ENCODE results near the gene GYPC. TPM values are rescaled to one million over a fixed set of nuclear protein-coding genes. Genes with fewer than 3 reads are reported as not detected.
"Not testable (repeated sequence)": the region's sequence is repeated elsewhere in the genome, so short reads cannot be mapped to it uniquely, and the experiment has no call there.

The GYPC gene
- polyA plus RNA-seq, 1 donor from 2014 or later, result 111 TPM

DNA sequence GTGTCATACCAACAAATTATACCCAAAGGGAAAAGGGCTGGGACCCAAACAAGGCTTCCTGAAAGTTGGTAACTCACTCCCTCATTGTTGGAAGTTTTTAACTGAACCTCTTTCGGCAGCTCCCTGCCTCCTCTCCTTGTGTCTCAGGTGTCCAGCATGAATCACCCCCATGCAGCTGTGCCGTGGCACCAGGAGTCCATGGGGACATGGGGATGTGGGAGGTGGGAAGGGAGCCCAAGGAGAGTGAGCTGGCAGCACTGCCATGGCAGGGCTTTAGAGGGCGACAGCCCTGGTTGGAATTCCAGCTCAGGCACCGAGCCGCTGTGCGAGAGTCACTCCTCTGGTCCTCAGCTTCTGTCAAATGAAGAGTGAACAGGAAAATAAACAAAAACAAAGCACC, 12.5 kb upstream of the GYPC start:
- peaks cover 0 to 5% (median 3%) of the 10 kb centered on the region in 3 donors for H3K9me3 Mint-ChIP-seq
- H3K27me3 Mint-ChIP-seq, result no peaks in the 10 kb centered on the region
- H3K4me1 Mint-ChIP-seq, result peaks cover 11 to 18% (median 17%) of the 10 kb centered on the region in 3 donors
- H3K4me3 Mint-ChIP-seq, result no peak overlapping the region
- H3K36me3 Mint-ChIP-seq, result no peaks in the 10 kb centered on the region
- peak overlapping the region in 1 of 3 donors; percentile 28 for H3K27ac Mint-ChIP-seq

DNA sequence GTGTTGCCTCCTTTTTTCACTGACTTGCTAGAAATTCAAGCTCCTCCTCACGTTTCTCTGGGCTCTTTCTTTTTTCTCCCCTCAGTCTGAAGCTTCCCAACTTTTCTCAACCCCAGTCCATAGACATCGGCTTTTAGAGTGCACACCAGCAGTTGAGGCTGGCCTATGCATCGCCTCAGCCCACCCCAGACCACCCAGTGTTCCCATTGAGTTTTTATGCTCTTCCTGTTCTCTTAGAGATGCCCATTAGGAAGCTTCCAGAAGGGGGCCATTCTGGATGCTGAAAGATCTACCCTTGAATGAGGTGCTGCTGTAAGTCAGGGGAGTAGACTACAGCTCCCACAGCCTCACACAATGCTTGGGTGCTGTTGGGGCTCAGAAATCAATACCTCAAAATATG, 12.0 kb upstream of the GYPC start:
- H3K36me3 Mint-ChIP-seq, result no peaks in the 10 kb centered on the region

DNA sequence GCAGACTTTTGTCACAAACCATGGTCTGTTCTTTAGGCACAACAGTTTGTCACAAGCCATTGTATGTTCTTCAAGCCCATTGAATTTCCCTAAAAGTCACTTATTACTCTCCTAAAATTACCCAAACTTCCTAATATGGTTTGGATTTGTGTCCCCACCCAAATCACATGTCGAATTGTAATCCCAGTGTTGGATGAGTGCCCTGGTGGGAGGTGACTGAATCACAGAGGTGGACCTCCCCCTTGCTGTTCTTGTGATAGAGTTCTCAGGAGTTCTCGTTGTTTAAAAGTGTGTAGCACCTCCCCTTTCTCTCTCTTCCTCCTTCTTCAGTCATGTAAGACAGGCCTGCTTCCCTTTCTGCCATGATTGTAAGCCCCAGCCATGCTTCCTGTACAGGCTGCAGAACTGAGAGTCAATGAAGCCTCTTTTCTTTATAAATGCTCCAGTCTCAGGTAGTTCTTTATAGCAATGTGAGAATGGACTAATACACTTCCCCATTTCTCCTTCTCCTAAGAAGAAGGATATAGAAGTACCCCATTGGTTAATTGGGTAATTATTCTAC, 11.2 kb upstream of the GYPC start:
- H3K4me3 Mint-ChIP-seq, result peak overlapping the region in 3 of 4 donors; percentile 10 to 36 (median 19)
- peaks cover 0 to 5% (median 3%) of the 10 kb centered on the region in 3 donors for H3K9me3 Mint-ChIP-seq
- H3K4me1 Mint-ChIP-seq, result peaks cover 11 to 18% (median 17%) of the 10 kb centered on the region in 3 donors
- H3K27me3 Mint-ChIP-seq, result no peaks in the 10 kb centered on the region
- H3K27ac Mint-ChIP-seq, result peak overlapping the region; percentile 49 to 81 (median 66)
- no peaks in the 10 kb centered on the region for H3K36me3 Mint-ChIP-seq

More for the DNA sequence above, 12.0 kb upstream of the GYPC start:
- Mint-ChIP-seq H3K9me3 (peaks cover 0 to 5% (median 3%) of the 10 kb centered on the region in 3 donors), H3K4me1 (peaks cover 11 to 18% (median 17%) of the 10 kb centered on the region in 3 donors), H3K27me3 (no peaks in the 10 kb centered on the region), H3K27ac (peak overlapping the region in 2 of 3 donors; percentile 49 to 81), H3K4me3 (peak overlapping the region in 1 of 4 donors; percentile 36)

DNA sequence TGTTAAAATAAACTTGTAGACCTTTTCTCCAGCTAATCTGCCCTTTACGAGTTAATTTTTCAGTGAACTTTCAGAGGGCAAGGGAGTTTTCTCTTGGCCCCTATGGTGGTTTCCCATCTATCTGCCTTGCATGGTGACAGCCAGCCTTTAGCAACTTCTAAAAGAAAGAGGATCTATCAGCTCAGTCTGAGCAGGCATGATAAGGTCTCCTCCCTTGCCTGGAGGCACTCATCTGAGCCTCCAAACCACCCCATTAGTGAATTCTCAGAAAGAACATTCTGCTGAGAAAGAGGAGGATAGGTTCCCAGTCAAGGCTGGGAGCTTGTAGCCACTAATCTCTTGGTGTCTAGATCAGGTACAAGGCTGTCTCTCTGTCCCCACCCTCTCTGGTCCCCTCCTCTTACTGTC, 10.7 kb upstream of the GYPC start:
- H3K9me3 Mint-ChIP-seq, result peaks cover 0 to 5% (median 5%) of the 10 kb centered on the region in 3 donors
- H3K4me1 Mint-ChIP-seq, result peaks cover 11 to 18% (median 17%) of the 10 kb centered on the region in 3 donors
- peak overlapping the region; percentile 66 to 81 (median 71) for H3K27ac Mint-ChIP-seq
- peak overlapping the region in 3 of 4 donors; percentile 4 to 14 (median 10) for H3K4me3 Mint-ChIP-seq
- H3K36me3 Mint-ChIP-seq, result no peaks in the 10 kb centered on the region
- no peaks in the 10 kb centered on the region for H3K27me3 Mint-ChIP-seq

DNA sequence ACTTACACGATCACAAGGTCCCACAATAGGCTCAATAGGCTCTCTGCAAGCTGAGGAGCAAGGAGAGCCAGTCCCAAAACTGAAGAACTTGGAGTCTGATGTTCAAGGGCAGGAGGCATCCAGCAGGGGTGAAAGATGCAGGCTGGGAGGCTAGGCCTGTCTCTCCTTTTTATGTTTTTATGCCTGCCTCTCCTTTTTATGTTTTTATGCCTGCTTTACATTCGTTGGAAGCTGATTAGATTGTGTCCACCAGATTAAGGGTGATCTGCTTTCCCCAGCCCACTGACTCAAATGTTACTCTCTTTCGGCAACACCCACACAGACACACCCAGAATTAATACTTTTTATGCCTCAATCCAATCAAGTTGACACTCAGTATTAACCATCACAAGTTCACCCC, 9.9 kb upstream of the GYPC start:
- Mint-ChIP-seq H3K36me3 (peaks cover 2% of the 10 kb centered on the region), H3K4me1 (peaks cover 11 to 18% (median 17%) of the 10 kb centered on the region in 3 donors), H3K9me3 (peaks cover 0 to 13% (median 5%) of the 10 kb centered on the region in 3 donors), H3K27ac (no peak overlapping the region), H3K4me3 (no peak overlapping the region), H3K27me3 (no peaks in the 10 kb centered on the region)

DNA sequence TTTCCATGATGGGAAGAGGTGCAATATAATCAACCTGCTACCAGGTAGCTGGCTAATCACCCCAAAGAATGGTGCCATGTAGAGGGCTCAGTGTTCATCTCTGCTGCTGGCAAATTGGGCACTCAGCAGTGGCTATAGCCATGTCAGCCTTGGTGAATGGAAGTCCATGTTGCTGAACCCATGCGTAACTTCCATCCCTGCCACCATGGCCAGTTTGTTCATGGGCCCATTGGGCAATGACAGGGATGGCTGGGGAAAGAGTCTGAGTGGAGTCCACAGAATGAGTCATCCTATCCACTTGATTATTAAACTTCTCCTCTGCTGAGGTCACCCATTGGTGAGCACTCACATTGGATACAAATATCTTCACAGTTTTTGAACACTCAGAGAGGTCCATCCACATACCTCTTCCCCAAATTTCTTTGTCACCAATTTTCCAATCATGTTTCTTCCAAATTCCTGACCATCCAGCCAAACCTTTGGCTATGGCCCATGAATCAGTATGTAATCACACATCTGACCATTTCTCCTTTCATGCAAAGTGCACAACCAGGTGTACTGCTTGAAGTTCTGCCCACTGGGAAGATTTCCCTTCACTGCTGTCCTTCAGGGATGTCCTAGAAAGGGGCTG, 8.1 kb upstream of the GYPC start:
- H3K36me3 Mint-ChIP-seq, H3K27me3 Mint-ChIP-seq, H3K4me3 Mint-ChIP-seq, H3K27ac Mint-ChIP-seq: not testable (repeated sequence)
- H3K9me3 Mint-ChIP-seq, result peaks cover 0 to 13% (median 5%) of the 10 kb centered on the region in 3 donors
- H3K4me1 Mint-ChIP-seq, result peaks cover 11 to 18% (median 17%) of the 10 kb centered on the region in 3 donors

DNA sequence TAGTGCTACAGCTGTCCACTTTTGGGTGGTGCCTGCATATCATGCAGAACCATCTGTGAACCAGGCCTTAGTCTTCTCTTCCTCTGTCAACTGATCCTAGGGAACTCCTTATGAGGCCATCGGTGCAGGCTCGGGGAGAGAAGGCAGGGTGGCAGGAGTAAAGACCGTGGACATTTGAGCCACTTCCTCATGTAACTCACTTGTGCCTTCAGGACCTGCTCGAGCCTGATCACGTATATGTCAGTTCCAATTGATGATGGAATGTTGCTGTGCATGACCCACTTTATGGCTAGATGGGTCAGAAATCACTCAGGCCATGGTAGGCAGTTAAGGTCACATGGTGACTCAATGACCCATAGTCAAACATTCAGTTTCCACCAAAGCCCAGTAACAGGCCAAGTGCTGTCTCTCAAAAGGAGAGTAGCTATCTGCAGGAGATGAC, 7.6 kb upstream of the GYPC start:
- not testable (repeated sequence) for H3K36me3 Mint-ChIP-seq, H3K27me3 Mint-ChIP-seq, H3K27ac Mint-ChIP-seq, H3K4me3 Mint-ChIP-seq
- H3K9me3 Mint-ChIP-seq, result peaks cover 0 to 13% (median 5%) of the 10 kb centered on the region in 3 donors
- H3K4me1 Mint-ChIP-seq, result peaks cover 11 to 18% (median 17%) of the 10 kb centered on the region in 3 donors

DNA sequence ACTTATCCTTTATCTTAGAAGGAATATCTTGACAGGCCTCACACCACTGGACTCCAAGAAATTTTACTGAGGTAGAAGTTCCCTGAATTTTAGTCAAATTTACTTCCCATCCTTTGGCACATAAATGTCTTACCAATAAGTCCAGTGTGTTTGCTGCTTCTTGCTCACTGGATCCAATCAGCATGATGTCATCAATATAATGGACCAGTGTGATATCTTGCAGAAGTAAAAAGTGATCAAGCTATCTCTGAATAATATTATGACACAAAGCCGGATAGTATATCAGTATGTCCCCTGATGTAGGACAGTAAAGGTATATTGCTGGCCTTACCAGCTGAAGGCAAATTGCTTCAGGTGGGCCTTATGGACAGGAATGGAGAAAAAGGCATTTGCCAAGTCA, 6.9 kb upstream of the GYPC start:
- H3K9me3 Mint-ChIP-seq, result peaks cover 0 to 10% (median 5%) of the 10 kb centered on the region in 3 donors
- H3K27me3 Mint-ChIP-seq, result no peaks in the 10 kb centered on the region

DNA sequence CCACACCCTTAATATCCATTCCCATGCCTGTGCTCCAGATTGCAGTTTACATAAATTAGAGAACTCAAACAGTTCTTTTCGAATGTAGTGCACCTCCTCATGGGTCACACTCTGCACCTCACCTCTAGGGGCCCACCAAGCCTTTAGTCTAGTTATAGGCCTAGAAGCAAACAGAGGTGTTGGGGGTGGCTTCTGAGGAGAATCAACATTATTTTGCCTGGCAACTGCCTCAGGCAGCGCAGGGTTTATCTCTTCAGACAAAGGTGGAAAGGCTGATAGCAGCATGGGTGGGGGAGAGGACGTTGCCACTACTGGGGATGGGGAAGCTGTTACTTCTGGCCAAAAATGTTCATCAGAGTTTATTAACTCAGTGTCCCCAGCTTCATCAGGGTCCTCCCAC, 5.0 kb upstream of the GYPC start:
- Mint-ChIP-seq H3K4me1 (peaks cover 0 to 8% (median 2%) of the 10 kb centered on the region in 3 donors), H3K9me3 (peaks cover 0 to 10% (median 2%) of the 10 kb centered on the region in 3 donors)

More for the DNA sequence above, 6.9 kb upstream of the GYPC start:
- Mint-ChIP-seq H3K4me3 (no peak overlapping the region), H3K36me3 (peaks cover 2% of the 10 kb centered on the region), H3K27ac (no peak overlapping the region), H3K4me1 (peaks cover 11 to 15% (median 13%) of the 10 kb centered on the region in 3 donors)

DNA sequence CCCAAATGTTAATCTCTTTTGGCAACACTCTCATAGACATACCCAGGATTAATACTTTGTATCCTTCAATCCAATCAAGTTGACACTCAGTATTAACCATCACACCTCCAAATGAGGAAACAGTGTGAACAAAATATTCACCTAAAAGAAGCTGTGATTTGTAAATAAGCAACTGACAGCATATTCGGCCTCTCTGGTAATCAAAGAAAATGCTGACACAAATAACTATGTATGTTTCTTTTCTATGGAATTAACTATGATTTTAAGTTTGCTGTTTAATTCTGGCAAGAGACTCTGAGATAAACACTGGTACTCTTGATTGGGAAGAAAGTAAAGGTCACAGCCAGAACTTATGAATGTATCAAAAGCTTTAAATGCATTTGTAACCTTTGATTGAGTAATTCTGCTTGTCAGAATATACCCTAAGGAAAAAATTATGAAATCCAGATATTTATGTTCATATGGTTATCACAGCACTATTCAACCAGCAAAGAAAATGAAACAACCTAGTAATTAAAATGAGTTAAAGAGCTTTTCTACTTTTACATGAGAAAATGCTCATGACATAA, 3.6 kb upstream of the GYPC start:
- peaks cover 2% of the 10 kb centered on the region for H3K36me3 Mint-ChIP-seq
- H3K27ac Mint-ChIP-seq, result peak overlapping the region in 1 of 3 donors; percentile 25
- peaks cover 0 to 10% (median 2%) of the 10 kb centered on the region in 3 donors for H3K9me3 Mint-ChIP-seq
- H3K4me1 Mint-ChIP-seq, result peaks cover 5 to 13% (median 9%) of the 10 kb centered on the region in 3 donors
- H3K4me3 Mint-ChIP-seq, result peak overlapping the region in 1 of 4 donors; percentile 7
- no peaks in the 10 kb centered on the region for H3K27me3 Mint-ChIP-seq

More for the DNA sequence above, 5.0 kb upstream of the GYPC start:
- H3K27me3 Mint-ChIP-seq, result no peaks in the 10 kb centered on the region
- peaks cover 2% of the 10 kb centered on the region for H3K36me3 Mint-ChIP-seq
- no peak overlapping the region for H3K27ac Mint-ChIP-seq
- peak overlapping the region in 1 of 4 donors; percentile 20 for H3K4me3 Mint-ChIP-seq

DNA sequence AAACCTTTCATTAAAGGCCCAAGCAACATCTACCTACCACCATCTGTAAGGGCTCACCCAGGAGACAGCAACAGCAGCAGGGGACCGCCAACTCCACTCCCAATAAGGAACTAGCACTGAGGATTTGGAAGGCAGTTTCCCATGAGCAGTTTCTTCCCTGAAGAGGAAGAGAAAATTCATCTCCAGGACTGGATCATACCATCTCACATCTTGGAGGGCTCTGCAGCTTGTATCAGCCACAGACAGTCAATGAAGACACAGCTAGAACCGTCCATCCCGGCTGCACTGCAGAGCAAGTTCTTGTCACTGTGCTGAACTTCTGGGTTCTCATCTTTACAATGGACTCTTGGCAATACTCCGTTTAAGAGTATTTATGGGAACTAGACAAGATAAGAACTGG, 2.8 kb upstream of the GYPC start:
- Mint-ChIP-seq H3K27ac (no peak overlapping the region), H3K27me3 (no peaks in the 10 kb centered on the region), H3K4me1 (peaks cover 12 to 20% (median 16%) of the 10 kb centered on the region in 3 donors), H3K4me3 (peak overlapping the region in 1 of 4 donors; percentile 7), H3K36me3 (peaks cover 2% of the 10 kb centered on the region), H3K9me3 (peaks cover 0 to 10% (median under 1%) of the 10 kb centered on the region in 3 donors)

DNA sequence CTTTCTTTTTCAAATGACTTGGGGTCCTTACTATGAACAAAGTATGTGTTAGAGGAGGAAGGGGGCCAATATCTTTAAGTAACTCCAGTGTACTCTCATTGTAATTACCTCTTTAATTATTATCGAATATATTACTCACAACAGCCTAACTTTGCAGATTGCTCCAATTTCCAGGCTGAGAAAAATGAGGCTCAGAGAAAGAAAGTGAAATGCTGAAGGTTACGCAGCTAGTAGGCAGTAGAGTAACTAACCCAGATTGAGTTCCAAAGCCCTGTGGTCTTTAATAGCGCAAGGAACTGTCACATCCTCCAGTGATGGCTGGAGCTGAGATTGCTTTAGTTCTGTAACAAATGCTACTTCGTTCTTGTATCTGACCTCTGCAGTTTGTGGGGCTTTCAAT, 2.2 kb upstream of the GYPC start:
- Mint-ChIP-seq H3K27ac (no peak overlapping the region), H3K9me3 (peaks cover 0 to 10% (median 0%) of the 10 kb centered on the region in 3 donors), H3K4me3 (peak overlapping the region in 1 of 4 donors; percentile 75), H3K4me1 (peaks cover 17 to 25% (median 18%) of the 10 kb centered on the region in 3 donors), H3K27me3 (no peaks in the 10 kb centered on the region), H3K36me3 (peaks cover 2% of the 10 kb centered on the region)

DNA sequence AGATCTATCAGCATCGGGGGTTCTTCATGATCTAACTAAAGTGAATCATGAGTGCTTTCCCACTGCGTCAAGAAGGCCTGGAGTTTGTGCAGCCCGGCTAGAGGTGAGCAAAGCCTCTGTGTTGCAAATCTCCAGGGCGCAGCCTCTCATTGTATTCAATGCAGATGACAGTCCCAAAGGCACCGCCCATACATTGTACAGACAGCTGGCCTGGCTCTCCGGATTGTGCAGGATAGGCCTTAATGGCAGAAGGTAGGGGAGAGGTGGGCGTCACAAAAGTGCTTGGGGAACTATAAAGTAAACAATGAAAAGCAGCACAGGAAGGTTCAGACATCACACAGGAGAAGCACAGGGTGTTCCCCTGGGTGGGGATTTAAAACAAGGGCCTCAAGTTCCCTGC, 907 bp upstream of the GYPC start:
- Mint-ChIP-seq H3K36me3 (peaks cover 2% of the 10 kb centered on the region), H3K4me3 (peak overlapping the region; percentile 91 to 98 (median 96)), H3K27ac (peak overlapping the region; percentile 49 to 96 (median 86)), H3K27me3 (no peaks in the 10 kb centered on the region), H3K4me1 (peaks cover 23 to 32% (median 24%) of the 10 kb centered on the region in 3 donors), H3K9me3 (peaks cover 0 to 10% (median 0%) of the 10 kb centered on the region in 3 donors)

DNA sequence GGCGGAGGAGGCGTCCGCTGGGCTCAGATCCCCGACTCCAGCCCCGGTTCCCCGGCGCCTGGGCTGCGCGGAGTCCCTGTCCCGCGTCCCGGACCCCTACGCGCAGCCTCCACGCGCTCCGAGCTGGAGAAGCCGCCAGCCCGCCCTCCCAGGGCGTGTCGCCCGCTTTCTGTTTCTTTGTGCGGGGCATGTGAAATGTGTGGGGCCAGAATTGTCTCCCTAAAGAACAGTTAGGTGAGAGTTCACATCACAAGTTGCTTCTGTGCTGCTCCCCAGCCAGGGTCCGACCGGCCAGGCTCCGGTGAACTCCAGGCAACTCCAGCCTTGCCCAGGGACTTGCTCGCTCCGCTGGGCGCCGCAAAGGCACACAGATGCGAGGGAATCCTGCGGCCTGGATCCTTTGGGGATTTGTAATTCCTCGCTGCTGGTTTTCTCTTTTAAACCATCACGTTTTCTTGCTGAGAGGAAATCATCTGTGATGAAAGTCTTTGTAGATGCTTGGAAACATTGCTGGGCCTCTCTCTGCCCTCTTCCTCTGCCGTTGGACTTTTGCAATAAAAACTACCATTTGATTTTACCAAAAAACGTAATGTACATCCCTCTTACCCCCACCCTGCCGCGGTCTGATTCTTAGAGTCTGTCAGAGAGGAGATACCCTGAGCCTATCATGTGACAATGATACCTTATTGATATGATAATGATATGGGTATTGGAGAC, 631 bp downstream of the GYPC start:
- Mint-ChIP-seq H3K9me3 (no peaks in the 10 kb centered on the region), H3K27me3 (no peaks in the 10 kb centered on the region), H3K4me1 (peaks cover 25 to 35% (median 28%) of the 10 kb centered on the region in 3 donors), H3K27ac (peak overlapping the region; percentile 94 to 100 (median 96)), H3K36me3 (no peaks in the 10 kb centered on the region), H3K4me3 (peak overlapping the region; percentile 94 to 99 (median 98))
